H1 (cell line): ENCODE data around the gene KCNJ18. TPM values are rescaled to one million over a fixed set of nuclear protein-coding genes. Genes with fewer than 3 reads are reported as not detected.

Experiments used
- CTCF ChIA-PET: fragments of 300-600 bp; sonication (Branson Sonifier 250); formaldehyde crosslinking; loops from one replicate; lab custom pipeline; 2021; ENCODE audit not compliant: partially characterized antibody; lab: Charles Lee
- POLR2A ChIA-PET: fragments of 300-600 bp; sonication (Branson Sonifier 250); formaldehyde crosslinking; loops from one replicate; lab custom pipeline; 2021; ENCODE audit warnings: inconsistent platforms; ENCODE audit not compliant: partially characterized antibody; lab: Charles Lee
- DNase-seq, 2 experiments: peaks; one replicate each; pipeline versions ENCODE4 v3.0.0 to v3.0.0-alpha.2; 2010 to 2022; ENCODE audit warnings: low spot score in 2 of 2, low read depth in 1 of 2, mixed read lengths in 1 of 2
- FAIRE-seq: peaks from 2 replicates; lab custom pipeline; 2011; peaks lifted over from hg19 to GRCh38; lab: Jason Lieb, UNC
- H2AFZ ChIP-seq: 2 replicates; pipeline ENCODE4 v1.8.1; 2012; ENCODE audit warnings: low read length, inconsistent platforms
- H2AK5ac ChIP-seq: 2 replicates; pipeline ENCODE4 v1.6.1; 2013; ENCODE audit warnings: low read depth, low read length
- H2BK120ac ChIP-seq: replicated peaks from 2 replicates; pipeline ENCODE3; 2013; ENCODE audit warnings: low read depth, low read length, inconsistent platforms
- H2BK12ac ChIP-seq: 2 replicates; pipeline ENCODE4 v1.6.1; 2013; ENCODE audit warnings: low read depth, low read length
- H2BK15ac ChIP-seq: 2 replicates; pipeline ENCODE4 v1.6.1; 2013; ENCODE audit warnings: low read length
- H2BK20ac ChIP-seq: 2 replicates; pipeline ENCODE4 v1.6.1; 2013; ENCODE audit warnings: low read length
- H2BK5ac ChIP-seq: 2 replicates; pipeline ENCODE4 v1.6.1; 2013; ENCODE audit warnings: low read depth, low read length
- H3K14ac ChIP-seq: 2 replicates; pipeline ENCODE4 v1.6.1; 2013; ENCODE audit warnings: inconsistent platforms; ENCODE audit not compliant: insufficient read length
- H3K18ac ChIP-seq: 2 replicates; pipeline ENCODE4 v1.6.1; 2013; ENCODE audit warnings: low read length; ENCODE audit errors: extremely low read depth
- H3K23ac ChIP-seq: 2 replicates; pipeline ENCODE4 v1.6.1; 2013; ENCODE audit warnings: inconsistent platforms; ENCODE audit not compliant: insufficient read length
- H3K23me2 ChIP-seq: 2 replicates; pipeline ENCODE4 v1.6.1; 2013; ENCODE audit warnings: low read depth, low read length
- H3K27ac ChIP-seq: 2 replicates; pipeline ENCODE4 v1.6.1; 2011; ENCODE audit warnings: low read depth, low read length, inconsistent platforms
- H3K27me3 ChIP-seq, 4 experiments: replicated peaks in 1 of 4; 1 replicate in 1 of 4; 2 replicates in 3 of 4; pipeline versions ENCODE4 v1.6.1 to v1.8.1; 2011 to 2013; ENCODE audit warnings: low read length in 3 of 4, mild to moderate bottlenecking in 3 of 4, inconsistent platforms in 2 of 4, mixed read lengths in 2 of 4, moderate library complexity in 1 of 4; ENCODE audit not compliant: control insufficient read depth in 3 of 4, insufficient read depth in 3 of 4; ENCODE audit errors: extremely low read depth in 1 of 4
- H3K36me3 ChIP-seq, 4 experiments: 2 replicates each; pipeline versions ENCODE4 v1.6.1 to v1.8.1; 2011 to 2013; ENCODE audit warnings: mild to moderate bottlenecking in 4 of 4, low read length in 3 of 4, moderate library complexity in 2 of 4, control low read depth in 1 of 4, inconsistent platforms in 1 of 4; ENCODE audit not compliant: insufficient read depth in 4 of 4, control insufficient read depth in 2 of 4
- H3K4ac ChIP-seq: replicated peaks from 2 replicates; pipeline ENCODE3; 2013; ENCODE audit warnings: low read length, low read depth, mixed read lengths, inconsistent platforms; ENCODE audit not compliant: insufficient read length
- H3K4me1 ChIP-seq, 4 experiments: replicated peaks in 1 of 4; 1 replicate in 1 of 4; 2 replicates in 3 of 4; pipeline versions ENCODE4 v1.6.1 to v1.8.1; 2011 to 2013; ENCODE audit warnings: low read length in 3 of 4, inconsistent platforms in 2 of 4, mixed read lengths in 1 of 4; ENCODE audit not compliant: insufficient read depth in 4 of 4, control insufficient read depth in 3 of 4
- H3K4me2 ChIP-seq, 2 experiments: 2 replicates each; pipeline versions ENCODE4 v1.6.1 to v1.8.1; 2011 to 2013; ENCODE audit warnings: low read depth in 2 of 2, low read length in 2 of 2, control low read depth in 1 of 2, inconsistent platforms in 1 of 2, mild to moderate bottlenecking in 1 of 2; ENCODE audit not compliant: insufficient read depth in 1 of 2
- H3K4me3 ChIP-seq, 4 experiments: fragments of 200-600, 300-600 bp in 1 of 4; sonication (generic), shearing (Covaris generic), sonication (Bioruptor Twin) in 1 of 4; 2 replicates each; pipeline versions ENCODE4 v1.5.1 to v1.8.1; 2011 to 2016; ENCODE audit warnings: low read length in 4 of 4, low read depth in 3 of 4, control low read depth in 2 of 4, inconsistent platforms in 2 of 4, mild to moderate bottlenecking in 2 of 4, mixed read lengths in 1 of 4, moderate library complexity in 1 of 4; ENCODE audit not compliant: insufficient read depth in 2 of 4; ENCODE audit errors: extremely low read depth in 1 of 4
- H3K56ac ChIP-seq: replicated peaks from 2 replicates; pipeline ENCODE3; 2013; ENCODE audit warnings: low read depth, mild to moderate bottlenecking, mixed read lengths, low read length, inconsistent platforms; ENCODE audit not compliant: insufficient read length
- H3K79me1 ChIP-seq: 2 replicates; pipeline ENCODE4 v1.6.1; 2013; ENCODE audit warnings: low read depth, low read length, control low read depth
- H3K79me2 ChIP-seq, 2 experiments: 2 replicates each; pipeline versions ENCODE4 v1.6.1 to v1.8.1; 2012 to 2013; ENCODE audit warnings: low read length in 2 of 2, mild to moderate bottlenecking in 2 of 2, inconsistent platforms in 1 of 2; ENCODE audit not compliant: insufficient read depth in 2 of 2, control insufficient read depth in 1 of 2
- H3K9ac ChIP-seq, 4 experiments: replicated peaks in 1 of 4; 1 replicate in 1 of 4; 2 replicates in 3 of 4; pipeline versions ENCODE4 v1.6.1 to v1.8.1; 2011 to 2013; ENCODE audit warnings: low read depth in 3 of 4, low read length in 3 of 4, control low read depth in 2 of 4, mild to moderate bottlenecking in 2 of 4, moderate library complexity in 2 of 4, inconsistent platforms in 1 of 4; ENCODE audit errors: extremely low read depth in 1 of 4
- H3K9me3 ChIP-seq, 2 experiments: 2 replicates each; pipeline versions ENCODE4 v1.6.1 to v1.8.1; 2012 to 2013; ENCODE audit warnings: mild to moderate bottlenecking in 2 of 2, moderate library complexity in 2 of 2, control low read depth in 1 of 2, inconsistent platforms in 1 of 2, low read depth in 1 of 2, low read length in 1 of 2, mixed read lengths in 1 of 2; ENCODE audit not compliant: insufficient read depth in 2 of 2
- H4K20me1 ChIP-seq, 2 experiments: replicated peaks in 1 of 2; 2 replicates each; pipeline versions ENCODE3 to v1.8.1; 2011 to 2013; ENCODE audit warnings: inconsistent platforms in 2 of 2, low read length in 2 of 2, mild to moderate bottlenecking in 1 of 2; ENCODE audit not compliant: insufficient read depth in 2 of 2, control insufficient read depth in 1 of 2
- H4K5ac ChIP-seq: 2 replicates; pipeline ENCODE4 v1.6.1; 2013; ENCODE audit warnings: low read length, low read depth, mixed read lengths, inconsistent platforms; ENCODE audit not compliant: insufficient read length
- H4K8ac ChIP-seq: 2 replicates; pipeline ENCODE4 v1.8.0; 2013; ENCODE audit warnings: mild to moderate bottlenecking, moderate library complexity, low read length, inconsistent platforms; ENCODE audit not compliant: insufficient read depth; ENCODE audit errors: extremely low read depth
- H4K91ac ChIP-seq: replicated peaks from 2 replicates; pipeline ENCODE3; 2013; ENCODE audit warnings: low read length, mixed read lengths, inconsistent platforms; ENCODE audit not compliant: insufficient read length
- CBX5 ChIP-seq: fragments of 300-800, 300-1000 bp; sonication (generic); IDR thresholded peaks from 2 replicates; pipeline ENCODE4 v1.7.1; 2016; ENCODE audit warnings: antibody characterized with exemption, low read length, low read depth
- CHD2 ChIP-seq: IDR thresholded peaks from 2 replicates; pipeline ENCODE4 v1.6.1; 2012; ENCODE audit warnings: low read length, improper control_type of control experiment
- EGR1 ChIP-seq: IDR thresholded peaks from 2 replicates; pipeline ENCODE4 v1.6.1; 2011; ENCODE audit warnings: low read depth, low read length, borderline replicate concordance
- EP300 ChIP-seq, 2 experiments: IDR thresholded peaks; 1 replicate in 1 of 2; 2 replicates in 1 of 2; pipeline ENCODE4 v1.6.1; 2011 to 2012; ENCODE audit warnings: low read depth in 2 of 2, low read length in 2 of 2, mild to moderate bottlenecking in 2 of 2, borderline replicate concordance in 1 of 2, inconsistent platforms in 1 of 2, moderate library complexity in 1 of 2
- GTF2F1 ChIP-seq: IDR thresholded peaks from 2 replicates; pipeline ENCODE4 v1.6.1; 2012; ENCODE audit warnings: low read depth, low read length, improper control_type of control experiment, borderline replicate concordance
- JUN ChIP-seq: IDR thresholded peaks from 2 replicates; pipeline ENCODE4 v1.6.1; 2011; ENCODE audit warnings: low read depth, mild to moderate bottlenecking, improper control_type of control experiment, low read length
- KDM5A ChIP-seq: fragments of 200-600 bp; IDR thresholded peaks from 2 replicates; pipeline ENCODE4 v1.7.1; 2012; ENCODE audit warnings: mild to moderate bottlenecking, low read length, inconsistent platforms, mixed read lengths
- NRF1 ChIP-seq: IDR thresholded peaks from 2 replicates; pipeline ENCODE4 v1.6.1; 2011; ENCODE audit warnings: mild to moderate bottlenecking, low read depth, low read length, improper control_type of control experiment
- POLR2AphosphoS5 ChIP-seq: IDR thresholded peaks from 2 replicates; pipeline ENCODE4 v1.6.1; 2011; ENCODE audit warnings: low read depth, low read length
- RAD21 ChIP-seq, 2 experiments: IDR thresholded peaks in 1 of 2; conservative IDR thresholded peaks in 1 of 2; 2 replicates each; pipeline ENCODE4 v1.6.1; 2011; ENCODE audit warnings: low read depth in 2 of 2, low read length in 2 of 2, improper control_type of control experiment in 1 of 2, inconsistent platforms in 1 of 2, mild to moderate bottlenecking in 1 of 2, moderate library complexity in 1 of 2
- RBBP5 ChIP-seq: IDR thresholded peaks from 2 replicates; pipeline ENCODE4 v1.7.1; 2012; ENCODE audit warnings: low read depth, mild to moderate bottlenecking, inconsistent platforms, low read length, moderate library complexity, borderline replicate concordance
- SAP30 ChIP-seq: fragments of 300-600 bp; sonication (generic); IDR thresholded peaks from 2 replicates; pipeline ENCODE4 v1.7.1; 2012; ENCODE audit warnings: low read length, moderate library complexity, mild to moderate bottlenecking, inconsistent platforms; ENCODE audit not compliant: insufficient read depth, insufficient replicate concordance
- TCF12 ChIP-seq: IDR thresholded peaks from 2 replicates; pipeline ENCODE4 v1.6.1; 2011; ENCODE audit warnings: low read depth, mild to moderate bottlenecking, low read length
- WGBS, 2 experiments: shearing (Covaris generic) in 1 of 2; methylation state at CpG; one replicate each; pipeline versions ENCODE4 v1.1.6 to v1.1.7; 2013 to 2015; ENCODE audit warnings: low lambda C conversion rate in 2 of 2, mixed read lengths in 2 of 2, inconsistent platforms in 1 of 2, low coverage in 1 of 2, missing lambda C conversion rate in 1 of 2; ENCODE audit not compliant: insufficient replicate concordance in 2 of 2, insufficient coverage in 1 of 2, insufficient read length in 1 of 2; ENCODE audit errors: extremely low coverage in 1 of 2, missing lambda C conversion rate in 1 of 2; 5-methylcytosine and 5-hydroxymethylcytosine counted together
- polyA plus RNA-seq, 7 experiments: library from polyadenylated mRNA; depleted of rRNA in 3 of 7; stranded (reverse) in 5 of 7; unstranded in 2 of 7; fragments of >200 nt in 5 of 7; fragments of 200-250 nt in 2 of 7; gene quantifications; 1 replicate in 5 of 7; 2 replicates in 1 of 7; 4 replicates in 1 of 7; pipeline versions ENCODE4 v1.2.1 to v1.2.3, GENCODE V29; 2011 to 2013; ENCODE audit warnings: missing spikeins in 2 of 7, mixed read lengths in 2 of 7
- total RNA-seq: library from RNA; stranded (reverse); fragmentation: NEBNext Ultra II Directional; extraction: Animal tissue kit (Norgen Biotek cat#: 25700); gene quantifications from 2 replicates; pipeline ENCODE4 v1.2.1, GENCODE V29; 2021

The KCNJ18 gene
- total and polyA plus RNA-seq, 2 of the 8 experiments (the other 6 are each of a cell fraction or from before 2014, with no cell fraction given), result not detected

DNA sequence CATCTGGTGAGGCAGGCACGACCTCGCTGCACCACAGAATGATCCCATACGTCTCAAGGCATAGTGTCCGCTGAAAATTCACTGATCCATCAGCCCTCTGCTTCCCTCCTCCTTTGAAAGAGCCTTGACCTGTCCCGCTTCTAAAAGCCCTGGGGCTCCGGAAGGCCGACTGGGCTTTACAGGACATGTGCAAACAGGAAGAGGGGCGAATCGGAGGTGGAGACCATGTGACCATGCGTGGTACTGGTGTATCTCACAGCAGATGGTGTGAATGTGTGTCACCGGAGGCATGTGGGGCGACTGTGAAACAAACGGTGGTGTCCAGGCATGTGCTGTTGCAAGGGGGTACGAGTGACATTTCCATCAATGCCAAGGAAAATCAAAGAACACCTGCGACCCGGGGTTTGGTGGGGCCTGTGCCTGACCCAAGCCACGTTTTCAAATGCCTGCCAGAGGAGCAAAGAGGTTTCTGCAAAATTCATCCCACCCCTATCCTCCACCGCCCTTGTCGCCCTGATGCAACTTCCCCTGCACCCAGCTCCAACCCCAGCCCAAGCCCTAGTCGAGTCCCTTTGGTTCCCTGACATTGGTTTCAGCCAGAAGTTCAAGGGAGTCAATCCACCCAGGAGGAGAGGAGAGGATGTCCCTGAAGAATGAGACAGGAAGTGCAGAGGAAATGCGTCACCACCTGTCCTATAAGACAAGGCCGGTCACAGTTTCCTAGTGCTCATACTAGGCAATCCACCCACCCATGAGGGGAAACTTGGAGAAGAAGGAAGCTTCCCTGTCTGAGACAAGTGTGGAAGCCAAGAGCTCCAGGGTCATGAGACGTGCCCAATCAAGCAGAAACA is 5.9 kb upstream of the KCNJ18 start:
- Histone ChIP-seq H3K23ac (no peak overlapping the region), H4K20me1 (no peaks in the 10 kb centered on the region)
- WGBS, 2 experiments, result 74% methylated on average over 21 of the region's 23 CpGs; no CpG with 5 or more reads in 1 of the 2 experiments
- TF ChIP-seq CBX5, result no peak
- no peak for TF ChIP-seq EGR1
- TF ChIP-seq POLR2AphosphoS5, result no peak
- no peak for TF ChIP-seq CHD2
- TF ChIP-seq NRF1, result no peak
- no peak for TF ChIP-seq JUN
- no peak for TF ChIP-seq EP300 (IDR thresholded peaks at IDR 0.05; ENCODE audit: borderline replicate concordance in 1 of 2, low read depth in 2 of 2, low read length in 2 of 2)
- no peak for TF ChIP-seq SAP30
- TF ChIP-seq KDM5A, result no peak
- TF ChIP-seq GTF2F1, result no peak
- no peak for TF ChIP-seq RBBP5
- no peak for TF ChIP-seq TCF12
- no peak for TF ChIP-seq RAD21 (IDR thresholded peaks at IDR 0.05 in 1 of 2, conservative IDR thresholded peaks at IDR 0.05 in 1 of 2; ENCODE audit: low read depth in 2 of 2, low read length in 2 of 2)

More for the DNA sequence above, 5.9 kb upstream of the KCNJ18 start:
- H3K27me3 ChIP-seq, result no peaks in the 10 kb centered on the region
- H2BK12ac ChIP-seq, result no peak overlapping the region
- no peak overlapping the region for H3K4ac ChIP-seq
- H3K79me1 ChIP-seq, result no peaks in the 10 kb centered on the region
- FAIRE-seq, result no peak
- H2BK20ac ChIP-seq, result no peak overlapping the region
- H2BK5ac ChIP-seq, result no peak overlapping the region
- no peak overlapping the region for H3K56ac ChIP-seq
- no peak overlapping the region for H4K91ac ChIP-seq
- ChIA-PET POLR2A (no interaction called here), CTCF (no interaction called here)
- no peak overlapping the region for H3K4me2 ChIP-seq
- H3K4me1 ChIP-seq, result no peaks in the 10 kb centered on the region
- no peak for DNase-seq
- H3K36me3 ChIP-seq, result no peaks in the 10 kb centered on the region
- no peak overlapping the region for H3K27ac ChIP-seq
- H3K9ac ChIP-seq, result no peak overlapping the region
- H3K18ac ChIP-seq, result no peak overlapping the region
- no peak overlapping the region for H4K5ac ChIP-seq
- no peak overlapping the region for H2BK120ac ChIP-seq
- no peaks in the 10 kb centered on the region for H3K79me2 ChIP-seq
- H3K23me2 ChIP-seq, result no peaks in the 10 kb centered on the region
- no peak overlapping the region for H3K14ac ChIP-seq
- H3K9me3 ChIP-seq, result peaks cover 39 to 90% of the 10 kb centered on the region in 2 experiments
- H2AK5ac ChIP-seq, result no peak overlapping the region
- no peak overlapping the region for H4K8ac ChIP-seq
- H2BK15ac ChIP-seq, result no peak overlapping the region
- H3K4me3 ChIP-seq, result no peak overlapping the region
- no peak overlapping the region for H2AFZ ChIP-seq
